Activated CD4-positive, alpha-beta T cell treated with anti-CD3 and anti-CD28 coated beads for 36 hours (primary cell): ENCODE results near the gene SGCA. TPM values are rescaled to one million over a fixed set of nuclear protein-coding genes. Genes with fewer than 3 reads are reported as not detected.

Experiments used
- ATAC-seq: fragments of 200-7000 bp; cut with Tn5 transposase; one replicate; pipeline ENCODE4 v1.10.0; 2021; ENCODE audit warnings: mild to moderate bottlenecking, moderate library complexity
- CTCF ChIA-PET: fragments of 350-600 bp; sonication (Branson Sonifier 250); formaldehyde crosslinking; loops from one replicate; lab custom pipeline; 2021; ENCODE audit warnings: antibody characterized with exemption; lab: Charles Lee
- POLR2A ChIA-PET: fragments of 350-600 bp; sonication (Branson Sonifier 250); formaldehyde crosslinking; loops from one replicate; lab custom pipeline; 2021; ENCODE audit warnings: antibody characterized with exemption, inconsistent platforms; lab: Charles Lee
- DNase-seq: peaks from one replicate; pipeline ENCODE4 v3.0.0-alpha.2; 2020
- H3K27ac Mint-ChIP-seq: one replicate; pipeline ENCODE4 v1.8.0; 2021; ENCODE audit warnings: mixed read lengths
- H3K27me3 Mint-ChIP-seq: one replicate; pipeline ENCODE4 v1.8.0; 2021; ENCODE audit warnings: mixed read lengths
- H3K36me3 Mint-ChIP-seq: one replicate; pipeline ENCODE4 v1.8.0; 2021; ENCODE audit warnings: low read depth, mixed read lengths
- H3K4me1 Mint-ChIP-seq: one replicate; pipeline ENCODE4 v1.8.0; 2021; ENCODE audit warnings: mixed read lengths
- H3K4me3 Mint-ChIP-seq: one replicate; pipeline ENCODE4 v1.8.0; 2021; ENCODE audit warnings: mild to moderate bottlenecking, moderate library complexity, mixed read lengths
- H3K9me3 Mint-ChIP-seq: one replicate; pipeline ENCODE4 v1.8.0; 2021; ENCODE audit warnings: low read depth, mixed read lengths
- intact Hi-C, 2 experiments: fragments of 100-400 bp; cut with DNase I in 1 of 2; cut with micrococcal nuclease in 1 of 2; formaldehyde crosslinking; loops; one replicate each; pipeline versions ENCODE4 v1.14.2 to v1.15.1; 2022 to 2024; cut with DNase I, micrococcal nuclease
- total RNA-seq, 2 experiments: library from RNA; stranded (reverse); gene quantifications; one replicate each; pipeline ENCODE4 v1.2.3, GENCODE V29; 2021

The SGCA gene
- total RNA-seq, 2 experiments from 2014 or later, result 0.26 TPM; not detected in 1

GRCh38 chr17:50144845-50145531, 20.8 kb upstream of the SGCA start:
- POLR2A ChIA-PET, result interaction anchor here (0.6 kb wide), 1 partner anchor 647 kb away, joined by 3 read pairs; no protein-coding TSS in a partner anchor
- CTCF ChIA-PET, result interaction anchor here (0.9 to 1.4 kb wide), 6 partner anchors 9 to 57 kb away, joined by 3 to 4 read pairs (median 3); partner anchors contain the start of gene SAMD14

GRCh38 chr17:50145532-50146229, 20.1 kb upstream of the SGCA start:
- Mint-ChIP-seq H3K4me1 (peaks cover 67% of the 10 kb centered on the region), H3K27me3 (no peaks in the 10 kb centered on the region), H3K9me3 (no peaks in the 10 kb centered on the region), H3K4me3 (no peak overlapping the region), H3K36me3 (peaks cover 59% of the 10 kb centered on the region), H3K27ac (peak overlapping the region; percentile 65)
- DNase-seq (no peak), ATAC-seq (no peak)
- CTCF ChIA-PET, result interaction anchor here (0.9 to 1.9 kb wide), 9 partner anchors 10 to 58 kb away, joined by 3 to 8 read pairs (median 4); partner anchors contain the start of gene SAMD14
- POLR2A ChIA-PET, result interaction anchor here (0.6 kb wide), 1 partner anchor 647 kb away, joined by 3 read pairs; no protein-coding TSS in a partner anchor
- intact Hi-C loops, result no loop called here

More at GRCh38 chr17:50144845-50145531, 20.8 kb upstream of the SGCA start:
- no peak overlapping the region for H3K4me3 Mint-ChIP-seq
- H3K9me3 Mint-ChIP-seq, result no peaks in the 10 kb centered on the region
- intact Hi-C loops, result no loop called here
- peak; percentile 65 for DNase-seq
- peaks cover 74% of the 10 kb centered on the region for H3K4me1 Mint-ChIP-seq
- H3K36me3 Mint-ChIP-seq, result peaks cover 65% of the 10 kb centered on the region
- H3K27ac Mint-ChIP-seq, result peak overlapping the region; percentile 56
- no peak for ATAC-seq
- H3K27me3 Mint-ChIP-seq, result no peaks in the 10 kb centered on the region

- no peaks in the 10 kb centered on the region for H3K27me3 Mint-ChIP-seq
- peak overlapping the region; percentile 90 for H3K4me3 Mint-ChIP-seq
- intact Hi-C loops, result no loop called here
- DNase-seq (peak; percentile 67), ATAC-seq (no peak)
- peaks cover 61% of the 10 kb centered on the region for H3K4me1 Mint-ChIP-seq
- POLR2A ChIA-PET, result no interaction called here
- peak overlapping the region; percentile 93 for H3K27ac Mint-ChIP-seq
- peaks cover 52% of the 10 kb centered on the region for H3K36me3 Mint-ChIP-seq
- H3K9me3 Mint-ChIP-seq, result no peaks in the 10 kb centered on the region
- CTCF ChIA-PET, result interaction anchor here (0.9 to 1.9 kb wide), 6 partner anchors 10 to 31 kb away, joined by 3 to 8 read pairs (median 6); no protein-coding TSS in a partner anchor
Observed at GRCh38 chr17:50146230-50146926, 19.4 kb upstream of the SGCA start.

GRCh38 chr17:50146927-50147665, 18.7 kb upstream of the SGCA start:
- intact Hi-C loops, result no loop called here
- no peak for ATAC-seq
- peaks cover 59% of the 10 kb centered on the region for H3K4me1 Mint-ChIP-seq
- POLR2A ChIA-PET, result no interaction called here
- peaks cover 45% of the 10 kb centered on the region for H3K36me3 Mint-ChIP-seq
- peak overlapping the region; percentile 90 for H3K4me3 Mint-ChIP-seq
- no peaks in the 10 kb centered on the region for H3K27me3 Mint-ChIP-seq
- H3K27ac Mint-ChIP-seq, result peak overlapping the region; percentile 93
- DNase-seq, result peak; percentile 36
- CTCF ChIA-PET, result interaction anchor here (1.2 to 2.1 kb wide), 6 partner anchors 14 to 53 kb away, joined by 4 to 8 read pairs (median 6); partner anchors contain the start of gene PDK2
- H3K9me3 Mint-ChIP-seq, result no peaks in the 10 kb centered on the region

- ChIA-PET CTCF (interaction anchor here (0.6 to 2.3 kb wide), 8 partner anchors 8 to 140 kb away, joined by 3 to 13 read pairs (median 6); partner anchors contain the start of gene PDK2), POLR2A (interaction anchor here (1.0 kb wide), 2 partner anchors 9 to 14 kb away, joined by 3 to 4 read pairs; no protein-coding TSS in a partner anchor)
- ATAC-seq, result no peak
- Mint-ChIP-seq H3K27ac (peak overlapping the region; percentile 93), H3K36me3 (peaks cover 37% of the 10 kb centered on the region), H3K4me3 (peak overlapping the region; percentile 90), H3K4me1 (peaks cover 56% of the 10 kb centered on the region), H3K27me3 (no peaks in the 10 kb centered on the region), H3K9me3 (no peaks in the 10 kb centered on the region)
- peak; percentile 57 for DNase-seq
- intact Hi-C loops, result loop anchor here in 1 of 2 experiments (1.0 kb wide), 1 partner anchor 8 kb away; no protein-coding TSS in a partner anchor
Observed at GRCh38 chr17:50147841-50148225, 18.0 kb upstream of the SGCA start.

GRCh38 chr17:50148226-50149090, 17.3 kb upstream of the SGCA start:
- ChIA-PET POLR2A (interaction anchor here (1.0 kb wide), 2 partner anchors 9 to 14 kb away, joined by 3 to 4 read pairs; no protein-coding TSS in a partner anchor), CTCF (interaction anchor here (0.6 to 2.3 kb wide), 9 partner anchors 9 to 141 kb away, joined by 3 to 13 read pairs (median 6); partner anchors contain the start of gene PDK2)
- peak overlapping the region; percentile 90 for H3K4me3 Mint-ChIP-seq
- intact Hi-C loops, result loop anchor here (1.0 kb wide), 2 partner anchors 8 to 198 kb away; partner anchors contain the start of gene XYLT2 (in 1 of the 2)
- no peaks in the 10 kb centered on the region for H3K9me3 Mint-ChIP-seq
- no peaks in the 10 kb centered on the region for H3K27me3 Mint-ChIP-seq
- H3K27ac Mint-ChIP-seq, result peak overlapping the region; percentile 93
- DNase-seq, result peak; percentile 91
- peaks cover 52% of the 10 kb centered on the region for H3K4me1 Mint-ChIP-seq
- peaks cover 33% of the 10 kb centered on the region for H3K36me3 Mint-ChIP-seq
- peak; percentile 28 for ATAC-seq

- DNase-seq (no peak), ATAC-seq (no peak)
- intact Hi-C loops, result loop anchor here in 1 of 2 experiments (1.0 kb wide), 1 partner anchor 197 kb away; the partner anchor contains the start of gene XYLT2
- Mint-ChIP-seq H3K36me3 (peaks cover 27% of the 10 kb centered on the region), H3K4me1 (peaks cover 46% of the 10 kb centered on the region), H3K27ac (peak overlapping the region; percentile 81), H3K27me3 (no peaks in the 10 kb centered on the region), H3K9me3 (no peaks in the 10 kb centered on the region), H3K4me3 (peak overlapping the region; percentile 90)
- CTCF ChIA-PET, result interaction anchor here (0.9 to 2.3 kb wide), 7 partner anchors 9 to 55 kb away, joined by 3 to 13 read pairs (median 7); no protein-coding TSS in a partner anchor
- POLR2A ChIA-PET, result interaction anchor here (0.5 kb wide), 1 partner anchor 91 kb away, joined by 6 read pairs; no protein-coding TSS in a partner anchor
Observed at GRCh38 chr17:50149091-50149416, 16.8 kb upstream of the SGCA start.

- intact Hi-C loops, result loop anchor here in 1 of 2 experiments (1.0 to 5.0 kb wide), 5 partner anchors 197 to 717 kb away; partner anchors contain the start of genes EME1, LUC7L3, MRPL27 and SPOP
- CTCF ChIA-PET, result interaction anchor here (0.7 to 2.3 kb wide), 9 partner anchors 10 to 271 kb away, joined by 3 to 13 read pairs (median 5); partner anchors contain the start of gene TMEM92
- no peak for ATAC-seq
- Mint-ChIP-seq H3K9me3 (no peaks in the 10 kb centered on the region), H3K27me3 (no peaks in the 10 kb centered on the region), H3K4me1 (peaks cover 46% of the 10 kb centered on the region), H3K27ac (peak overlapping the region; percentile 81), H3K36me3 (peaks cover 21% of the 10 kb centered on the region), H3K4me3 (peak overlapping the region; percentile 90)
- POLR2A ChIA-PET, result interaction anchor here (0.5 kb wide), 1 partner anchor 90 kb away, joined by 6 read pairs; no protein-coding TSS in a partner anchor
- peak; percentile 75 for DNase-seq
Observed at GRCh38 chr17:50149417-50150353, 16.1 kb upstream of the SGCA start.
